ENCODE results near the gene NBPF1. TPM values are rescaled to one million over a fixed set of nuclear protein-coding genes. Genes with fewer than 3 reads are reported as not detected.

NBPF1 gene
- total and polyA plus RNA-seq, 2 donors (not counting 3 experiments of a cell fraction or from before 2014, with no cell fraction given), result 23.0 to 58.4 TPM

DNA sequence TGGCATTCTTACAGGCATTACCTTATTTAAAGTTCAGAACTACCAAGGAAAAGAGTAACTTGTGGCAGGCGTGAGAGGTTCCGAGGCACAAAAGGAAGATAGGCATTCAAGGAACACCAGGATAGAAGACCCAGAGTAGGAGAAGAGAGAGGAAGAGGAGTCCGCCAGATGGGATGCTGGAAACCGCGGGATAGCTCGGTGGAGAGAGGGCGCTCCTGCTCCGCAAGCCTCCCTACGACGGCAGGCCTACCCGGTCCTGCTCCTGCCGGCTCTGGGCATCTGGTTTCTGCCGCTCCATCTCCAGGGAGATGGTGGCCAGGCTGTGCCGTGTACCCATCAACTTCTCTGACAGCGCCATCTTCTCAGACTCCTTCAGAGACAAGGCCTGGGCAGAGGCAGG lies 5.4 kb upstream of the NBPF1 start:
- POLR2A ChIA-PET, result interaction anchor here (0.6 to 0.7 kb wide), 2 partner anchors 16 to 333 kb away, joined by 5 to 6 read pairs; no protein-coding TSS in a partner anchor
- dilution Hi-C loops (cut with MboI; ENCODE audit: extremely low pct_ligation_motif_present, low sequenced_read_pairs) (no loop called here), intact Hi-C loops (cut with micrococcal nuclease) (no loop called here)
- Histone ChIP-seq H3K9ac (replicated peaks; ENCODE audit: extremely low read depth, insufficient read depth, low read length) (no peak overlapping the region), H3K4me3 (replicated peaks in 1 of 3; ENCODE audit: insufficient read depth in 1 of 3, low read depth in 1 of 3, low read length in 3 of 3) (no peak overlapping the region), H3K4me2 (ENCODE audit: insufficient read depth, low read length) (no peak overlapping the region), H3K27ac (ENCODE audit: insufficient read depth, low read depth, low read length) (no peak overlapping the region), H2AFZ (ENCODE audit: low read depth, low read length) (no peak overlapping the region), H3K9me3 (replicated peaks; ENCODE audit: control insufficient read depth, insufficient read depth, low read length) (no peaks in the 10 kb centered on the region), H4K20me1 (replicated peaks; ENCODE audit: control insufficient read depth, extremely low read depth, insufficient read depth, low read length) (no peaks in the 10 kb centered on the region), H3K79me2 (ENCODE audit: control insufficient read depth, insufficient read depth, low read length) (no peaks in the 10 kb centered on the region), H3K27me3 (ENCODE audit: control insufficient read depth in 2 of 2, insufficient read depth in 2 of 2, low read length in 2 of 2) (no peaks in the 10 kb centered on the region), H3K9me1 (replicated peaks; ENCODE audit: control insufficient read depth, extremely low read depth, insufficient read depth, low read length) (no peaks in the 10 kb centered on the region), H3K36me3 (ENCODE audit: control insufficient read depth in 2 of 2, extremely low read depth in 1 of 2, insufficient read depth in 2 of 2, low read length in 2 of 2) (peaks cover 0 to 18% of the 10 kb centered on the region in 2 experiments), H3K4me1 (ENCODE audit: control insufficient read depth, extremely low read depth, insufficient read depth, low read length) (peaks cover 2% of the 10 kb centered on the region)
- no peak for TF ChIP-seq POLR2AphosphoS5 (IDR thresholded peaks at IDR 0.05; ENCODE audit: insufficient read depth, low read depth, low read length)
- no peak for TF ChIP-seq GATA2 (IDR thresholded peaks at IDR 0.05; ENCODE audit: insufficient read depth, insufficient read length, low read depth, low read length)
- TF ChIP-seq FOS (IDR thresholded peaks at IDR 0.05; ENCODE audit: borderline replicate concordance, insufficient read depth, low read length), result no peak
- TF ChIP-seq, protein P1, sequence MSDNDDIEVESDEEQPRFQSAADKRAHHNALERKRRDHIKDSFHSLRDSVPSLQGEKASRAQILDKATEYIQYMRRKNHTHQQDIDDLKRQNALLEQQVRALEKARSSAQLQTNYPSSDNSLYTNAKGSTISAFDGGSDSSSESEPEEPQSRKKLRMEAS (IDR thresholded peaks at IDR 0.05; ENCODE audit: insufficient read depth, insufficient read length), result no peak
- TF ChIP-seq JUN (IDR thresholded peaks at IDR 0.05; ENCODE audit: borderline replicate concordance, insufficient read depth, insufficient read length, low read depth), result no peak
- no peak for TF ChIP-seq MYC (IDR thresholded peaks at IDR 0.05; ENCODE audit: low read depth, low read length)
- TF ChIP-seq POLR2A (IDR thresholded peaks at IDR 0.05; ENCODE audit: low read depth, low read length), result no peak
- TF ChIP-seq, protein P2, sequence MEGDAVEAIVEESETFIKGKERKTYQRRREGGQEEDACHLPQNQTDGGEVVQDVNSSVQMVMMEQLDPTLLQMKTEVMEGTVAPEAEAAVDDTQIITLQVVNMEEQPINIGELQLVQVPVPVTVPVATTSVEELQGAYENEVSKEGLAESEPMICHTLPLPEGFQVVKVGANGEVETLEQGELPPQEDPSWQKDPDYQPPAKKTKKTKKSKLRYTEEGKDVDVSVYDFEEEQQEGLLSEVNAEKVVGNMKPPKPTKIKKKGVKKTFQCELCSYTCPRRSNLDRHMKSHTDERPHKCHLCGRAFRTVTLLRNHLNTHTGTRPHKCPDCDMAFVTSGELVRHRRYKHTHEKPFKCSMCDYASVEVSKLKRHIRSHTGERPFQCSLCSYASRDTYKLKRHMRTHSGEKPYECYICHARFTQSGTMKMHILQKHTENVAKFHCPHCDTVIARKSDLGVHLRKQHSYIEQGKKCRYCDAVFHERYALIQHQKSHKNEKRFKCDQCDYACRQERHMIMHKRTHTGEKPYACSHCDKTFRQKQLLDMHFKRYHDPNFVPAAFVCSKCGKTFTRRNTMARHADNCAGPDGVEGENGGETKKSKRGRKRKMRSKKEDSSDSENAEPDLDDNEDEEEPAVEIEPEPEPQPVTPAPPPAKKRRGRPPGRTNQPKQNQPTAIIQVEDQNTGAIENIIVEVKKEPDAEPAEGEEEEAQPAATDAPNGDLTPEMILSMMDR (IDR thresholded peaks at IDR 0.05; ENCODE audit: extremely low read depth in 1 of 2, insufficient read depth in 1 of 2, low read depth in 1 of 2, low read length in 2 of 2), result no peak
- no peak for TF ChIP-seq EZH2 (IDR thresholded peaks at IDR 0.05; ENCODE audit: borderline replicate concordance, low read depth, low read length, severe bottlenecking)
- CTCF ChIA-PET, result interaction anchor here (4.8 kb wide), 1 partner anchor 333 kb away, joined by 47 read pairs; no protein-coding TSS in a partner anchor
- DNase-seq (ENCODE audit: low read depth, low spot score), result no peak
- FAIRE-seq, result no peak
- BruUV-seq (replicated peaks), result no TSS peak
